Epithelial cell of prostate (primary cell): ENCODE data around the gene OOSP2.
"Not testable (repeated sequence)": the region's sequence is repeated elsewhere in the genome, so short reads cannot be mapped to it uniquely, and the experiment has no call there.

Experiments used
- DNase-seq: peaks from one replicate; pipeline ENCODE4 v3.0.0-alpha.2; 2011; ENCODE audit warnings: low read depth, low spot score
- H3K27ac ChIP-seq: fragments of 450-650 bp; 2 replicates; pipeline ENCODE4 v1.5.1; 2017; ENCODE audit warnings: mild to moderate bottlenecking

The OOSP2 gene

GRCh38 chr11:60040109-60040508 lies at the start of gene OOSP2:
Gene OOSP2, plus strand, starts transcription at chr11:60040409. Its CDS starts 51 bp downstream, at chr11:60040460.
- no peak for DNase-seq
- no peak within 1 kb of the TSS for H3K27ac ChIP-seq

GRCh38 chr11:59990421-59990820 lies 49.8 kb upstream of the OOSP2 start:
- no peak for DNase-seq

GRCh38 chr11:59992425-59992824 lies 47.8 kb upstream of the OOSP2 start:
- no peak for DNase-seq
- H3K27ac ChIP-seq: no peak overlapping the region

More at GRCh38 chr11:59990421-59990820, 49.8 kb upstream of the OOSP2 start:
- no peak overlapping the region for H3K27ac ChIP-seq

GRCh38 chr11:59997800-59998199 lies 42.4 kb upstream of the OOSP2 start:
- no peak overlapping the region for H3K27ac ChIP-seq
- DNase-seq: no peak

- no peak overlapping the region for H3K27ac ChIP-seq
- DNase-seq: no peak
Observed at GRCh38 chr11:59999691-60000090, 40.5 kb upstream of the OOSP2 start.

- no peak for DNase-seq
- H3K27ac ChIP-seq: no peak overlapping the region
Observed at GRCh38 chr11:60003729-60004128, 36.5 kb upstream of the OOSP2 start.

DNA sequence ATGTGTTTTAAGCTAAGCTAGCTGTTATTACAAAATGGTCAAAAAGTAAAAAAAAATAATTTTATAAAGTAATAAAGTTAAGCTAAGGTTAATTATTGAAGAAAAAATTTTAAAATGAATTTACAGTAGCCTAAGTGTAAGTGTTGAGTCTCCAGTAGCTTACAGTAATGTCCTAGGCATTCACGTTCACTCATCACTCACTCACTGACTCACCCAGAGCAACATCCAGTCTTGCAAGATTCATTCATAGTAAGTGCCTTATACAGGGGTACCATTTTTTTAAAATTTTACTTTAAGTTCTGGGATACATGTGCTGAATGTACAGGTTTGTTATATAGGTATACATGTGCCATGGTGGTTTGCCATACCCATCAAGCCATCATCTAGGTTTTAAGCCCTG lies 34.8 kb upstream of the OOSP2 start:
- peak; percentile 44 for DNase-seq
- no peak overlapping the region for H3K27ac ChIP-seq

DNA sequence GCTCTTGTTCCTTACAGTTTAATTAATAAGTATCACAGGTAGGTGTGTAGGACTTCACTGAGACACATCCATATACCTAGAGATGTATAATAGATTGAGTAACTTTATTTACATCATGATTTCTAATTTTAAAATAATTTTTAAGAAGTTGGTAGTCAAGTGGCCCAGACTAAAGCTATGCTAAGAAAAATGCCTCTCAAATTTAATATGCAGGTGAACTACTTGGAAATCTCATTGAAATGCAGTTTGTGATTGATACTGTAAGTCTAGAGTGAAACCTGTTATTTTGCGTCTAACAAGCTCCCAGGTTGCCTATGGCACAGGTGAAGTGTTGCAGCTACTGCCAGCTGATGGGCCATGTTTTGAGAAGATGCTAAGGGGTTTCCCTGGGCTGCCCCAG lies 23.3 kb upstream of the OOSP2 start, which contains the start of gene OOSP4B:
OOSP4B (plus strand) TSS at position 301 of the 400 bp plus-strand sequence.
- H3K27ac ChIP-seq: no peak within 1 kb of the TSS
- no peak for DNase-seq

DNA sequence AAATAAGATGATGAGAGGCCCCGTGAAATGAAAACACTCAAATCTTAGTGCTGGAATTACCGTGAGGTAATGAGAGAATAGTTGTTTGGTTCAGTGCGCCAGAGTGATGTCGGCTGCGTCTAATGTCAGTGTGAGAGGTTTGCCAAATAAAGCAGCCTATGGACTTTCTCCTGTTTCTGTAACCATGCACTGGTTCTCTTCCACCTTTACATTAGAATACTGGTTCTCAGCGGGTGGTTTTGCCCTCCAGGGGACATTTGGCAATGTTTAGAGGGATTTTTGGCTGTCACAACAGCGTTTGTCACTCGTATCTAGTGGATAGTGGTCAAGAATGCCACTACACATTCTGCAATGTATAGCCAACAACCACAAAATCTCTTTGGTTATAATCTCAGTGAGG lies 22.2 kb upstream of the OOSP2 start:
- DNase-seq: no peak
- no peak overlapping the region for H3K27ac ChIP-seq

DNA sequence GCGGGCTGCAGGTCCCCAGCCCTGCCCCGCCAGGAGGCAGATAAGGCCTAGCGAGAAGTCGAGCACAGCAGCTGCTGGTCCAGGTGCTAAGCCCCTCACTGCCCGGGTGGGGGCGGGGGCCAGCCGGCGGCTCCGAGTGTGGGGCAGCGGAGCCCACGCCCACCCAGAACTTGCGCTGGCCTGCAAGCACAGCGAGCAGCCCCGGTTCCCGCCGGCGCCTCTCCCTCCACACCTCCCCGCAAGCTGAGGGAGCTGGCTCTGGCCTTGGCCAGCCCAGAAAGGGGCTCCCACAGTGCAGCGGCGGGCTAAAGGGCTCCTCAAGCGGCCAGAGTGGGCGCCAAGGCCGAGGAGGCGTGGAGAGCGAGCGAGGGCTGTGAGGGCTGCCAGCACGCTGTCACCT lies 19.8 kb upstream of the OOSP2 start:
- DNase-seq, H3K27ac ChIP-seq: not testable (repeated sequence)

- H3K27ac ChIP-seq: no peak overlapping the region
- DNase-seq: no peak
Observed at GRCh38 chr11:60029015-60029632, 11.1 kb upstream of the OOSP2 start.

DNA sequence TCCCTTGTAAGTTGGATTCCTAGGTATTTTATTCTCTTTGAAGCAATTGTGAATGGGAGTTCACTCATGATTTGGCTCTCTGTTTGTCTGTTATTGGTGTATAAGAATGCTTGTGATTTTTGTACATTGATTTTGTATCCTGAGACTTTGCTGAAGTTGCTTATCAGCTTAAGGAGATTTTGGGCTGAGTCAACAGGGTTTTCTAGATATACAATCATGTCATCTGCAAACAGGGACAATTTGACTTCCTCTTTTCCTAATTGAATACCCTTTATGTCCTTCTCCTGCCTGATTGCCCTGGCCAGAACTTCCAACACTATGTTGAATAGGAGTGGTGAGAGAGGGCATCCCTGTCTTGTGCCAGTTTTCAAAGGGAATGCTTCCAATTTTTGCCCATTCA lies 10.2 kb downstream of the OOSP2 start:
- DNase-seq, H3K27ac ChIP-seq: not testable (repeated sequence)

DNA sequence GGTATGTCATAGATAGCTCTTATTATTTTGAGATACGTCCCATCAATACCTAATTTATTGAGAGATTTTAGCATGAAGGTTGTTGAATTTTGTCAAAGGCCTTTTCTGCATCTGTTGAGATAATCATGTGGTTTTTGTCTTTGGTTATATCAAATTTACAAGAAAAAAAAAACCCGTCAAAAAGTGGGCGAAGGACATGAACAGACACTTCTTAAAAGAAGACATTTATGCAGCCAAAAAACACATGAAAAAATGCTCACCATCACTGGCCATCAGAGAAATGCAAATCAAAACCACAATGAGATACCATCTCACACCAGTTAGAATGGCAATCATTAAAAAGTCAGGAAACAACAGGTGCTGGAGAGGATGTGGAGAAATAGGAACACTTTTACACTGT lies 10.6 kb downstream of the OOSP2 start:
- not testable (repeated sequence) for DNase-seq, H3K27ac ChIP-seq

DNA sequence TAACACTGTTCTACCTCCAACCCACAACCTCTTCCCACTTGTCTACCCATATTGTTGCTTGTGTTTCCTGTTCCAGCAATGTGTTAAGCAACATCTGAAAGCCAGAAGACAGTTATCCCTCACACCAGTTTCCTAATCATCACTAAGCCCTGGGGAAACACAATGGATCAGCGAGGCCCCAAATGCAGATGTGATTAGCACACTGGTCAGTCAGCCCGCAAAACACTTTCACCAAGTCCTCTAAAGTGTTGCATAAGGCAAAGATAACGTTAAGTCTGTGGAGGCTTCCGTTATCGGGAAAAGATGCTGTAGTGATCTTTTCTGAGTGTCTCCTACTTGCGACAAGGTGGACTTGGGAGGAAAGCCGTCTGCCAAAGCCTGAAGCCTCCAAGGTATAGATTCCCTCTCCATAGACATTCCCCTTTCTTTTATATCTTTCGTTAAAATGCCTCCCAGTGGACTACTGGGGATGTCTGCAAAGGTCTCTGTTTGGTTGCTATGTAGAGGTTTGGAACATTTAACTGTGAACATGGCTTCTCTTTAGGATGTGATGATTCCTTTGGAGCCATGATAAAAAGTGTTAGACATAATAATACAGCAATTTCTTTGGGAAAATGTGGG lies 16.2 kb downstream of the OOSP2 start, which contains the start of gene MS4A3:
MS4A3 (plus strand) TSS at position 317 of the 621 bp plus-strand sequence. CDS start 4,496 bp downstream, outside the sequence.
- DNase-seq: no peak
- no peak within 1 kb of the TSS for H3K27ac ChIP-seq

GRCh38 chr11:60059052-60059451 lies 18.8 kb downstream of the OOSP2 start:
- DNase-seq: no peak
- no peak overlapping the region for H3K27ac ChIP-seq

DNA sequence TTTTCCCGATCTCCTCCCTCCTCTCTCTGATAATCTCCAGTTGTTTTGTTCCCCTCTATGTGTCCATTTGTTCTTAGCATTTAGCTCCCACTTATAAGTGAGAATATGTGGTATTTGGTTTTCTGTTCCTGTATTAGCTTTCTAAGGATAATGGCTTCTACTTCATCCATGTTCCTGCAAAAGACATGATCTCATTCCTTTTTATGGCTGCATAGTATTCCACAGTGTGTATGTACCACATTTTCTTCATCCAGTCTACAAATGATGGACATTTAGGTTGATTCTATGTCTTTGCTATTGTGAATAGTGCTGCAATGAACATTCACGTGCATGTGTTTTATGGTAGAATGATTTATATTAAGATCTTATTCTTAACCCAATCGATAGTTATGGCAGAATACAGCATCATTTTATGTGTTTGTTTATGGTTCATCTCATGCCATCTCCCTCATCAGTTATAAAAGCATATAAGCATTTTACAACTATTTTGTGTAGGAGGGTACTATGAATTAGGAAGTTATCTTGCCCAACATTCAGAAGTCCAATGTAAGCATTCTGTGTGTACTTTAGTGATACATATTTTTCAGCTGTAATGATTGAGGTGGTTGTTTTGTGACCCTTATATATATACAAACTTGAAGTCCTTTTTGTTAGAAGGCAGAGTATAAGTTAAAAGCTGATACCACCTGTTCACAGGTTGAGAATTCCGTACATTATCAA lies 19.5 kb downstream of the OOSP2 start:
- no peak for DNase-seq
- no peak overlapping the region for H3K27ac ChIP-seq

DNA sequence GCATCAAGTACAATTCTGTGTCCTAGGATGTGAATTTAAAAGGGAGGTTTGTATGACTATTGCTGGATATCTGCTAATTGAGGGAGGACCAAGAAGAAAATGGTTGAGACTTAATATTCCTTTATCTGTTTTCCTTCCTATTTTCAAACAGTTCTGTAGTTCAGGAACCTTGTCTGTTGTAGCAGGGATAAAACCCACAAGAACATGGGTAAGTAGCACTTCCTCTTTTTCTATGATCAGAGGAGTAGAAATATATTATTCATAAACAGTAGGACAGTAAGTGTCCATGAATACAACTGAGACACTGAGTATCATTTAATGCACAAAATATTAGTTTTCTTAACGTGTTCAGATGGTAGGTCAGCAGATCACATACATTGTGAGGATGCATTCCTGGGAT lies 23.9 kb downstream of the OOSP2 start:
- DNase-seq: no peak

DNA sequence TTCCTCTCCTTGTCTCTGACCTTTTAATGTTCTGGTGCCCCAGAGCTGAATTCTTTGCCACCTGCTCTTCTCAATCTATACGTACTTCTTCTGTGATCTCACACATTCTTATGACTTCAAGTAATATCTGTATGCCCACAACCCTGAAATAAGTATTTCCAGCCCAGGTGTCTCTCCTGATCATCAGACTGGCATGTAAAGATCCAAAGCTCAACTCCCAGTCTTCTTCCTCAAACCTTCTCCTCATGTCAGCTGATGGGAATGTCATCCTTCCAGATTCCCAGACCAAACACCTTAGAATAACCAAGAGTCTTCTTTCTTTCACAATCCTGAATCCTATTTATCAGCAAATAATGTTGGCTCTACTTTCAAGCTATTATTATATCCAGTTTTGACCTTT lies 25.6 kb downstream of the OOSP2 start:
- DNase-seq: no peak
- no peak overlapping the region for H3K27ac ChIP-seq

More for the DNA sequence above, 23.9 kb downstream of the OOSP2 start:
- no peak overlapping the region for H3K27ac ChIP-seq

- H3K27ac ChIP-seq: no peak overlapping the region
- peak; percentile 37 for DNase-seq
Observed at GRCh38 chr11:60069450-60069849, 29.2 kb downstream of the OOSP2 start.

DNA sequence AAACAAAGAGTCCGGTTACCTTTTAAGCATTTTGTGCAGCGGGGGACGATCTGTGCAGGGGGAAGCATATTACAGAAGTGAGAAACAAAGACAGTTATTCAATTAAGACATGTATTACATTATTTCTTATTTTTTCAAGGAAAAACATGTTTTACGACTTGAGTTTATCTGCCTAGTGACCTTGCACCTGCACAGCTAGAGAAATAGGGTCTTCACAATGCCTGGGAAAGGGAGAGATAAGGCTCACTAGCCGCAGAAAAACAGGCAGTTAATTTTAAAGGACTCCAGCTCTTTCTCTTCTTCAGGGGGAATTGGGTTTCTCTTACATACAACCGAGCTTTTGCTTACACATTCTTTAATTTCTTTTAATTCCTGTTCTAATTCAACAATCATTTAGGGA lies 31.4 kb downstream of the OOSP2 start:
- H3K27ac ChIP-seq, DNase-seq: not testable (repeated sequence)

DNA sequence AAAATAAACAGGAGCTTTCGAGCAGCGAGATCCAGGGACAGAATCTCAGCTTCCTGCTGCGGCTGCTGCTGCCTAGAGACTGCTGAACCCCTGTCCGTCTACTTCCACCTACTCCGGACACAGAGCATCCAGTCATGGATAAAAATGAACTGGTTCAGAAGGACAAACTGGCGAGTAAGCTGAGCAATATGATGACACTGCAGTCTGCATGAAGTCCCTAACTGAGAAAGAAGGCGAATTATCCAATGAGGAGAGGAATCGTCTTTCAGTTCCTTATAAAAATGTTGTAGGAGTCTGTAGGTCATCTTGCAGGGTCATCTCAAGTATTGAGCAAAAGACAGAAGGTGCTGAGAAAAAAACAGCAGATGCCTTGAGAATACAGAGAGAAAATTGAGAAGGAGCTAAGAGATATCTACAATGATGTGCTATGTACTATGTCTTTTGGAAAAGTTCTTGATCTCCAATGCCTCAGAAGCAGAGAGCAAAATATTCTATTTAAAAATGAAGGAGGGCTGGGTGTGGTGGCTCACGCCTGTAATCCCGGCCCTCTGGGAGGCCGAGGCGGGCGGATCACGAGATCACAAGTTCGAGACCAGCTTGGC lies 37.1 kb downstream of the OOSP2 start:
- H3K27ac ChIP-seq: no peak overlapping the region
- no peak for DNase-seq
